HepG2 (cell line): ENCODE measurements around the gene PISD. TPM values are rescaled to one million over a fixed set of nuclear protein-coding genes. Genes with fewer than 3 reads are reported as not detected.
A peak's percentile ranks its signal among the peaks of the same experiment; 100 is the strongest.

Experiments used
- ATAC-seq: fragments of 200-7000 bp; cut with Tn5 transposase; 3 replicates; pipeline ENCODE4 v1.9.1; 2020; ENCODE audit warnings: mild to moderate bottlenecking, moderate library complexity
- BruUV-seq: library from RNA; stranded (reverse); fragments of 400-500 nt; replicated peaks from 2 replicates; lab custom pipeline; 2021; lab: Mats Ljungman, UMichigan
- CTCF ChIA-PET: fragments of 300-600 bp; formaldehyde crosslinking; extraction: SDS; loops from one replicate; lab custom pipeline; 2021; ENCODE audit warnings: low total read pairs, inconsistent platforms, low intra/inter-chr PET ratio; lab: Yijun Ruan, JAX
- POLR2A ChIA-PET: fragments of 350-600 bp; sonication (Branson Sonifier 250); formaldehyde crosslinking; loops from one replicate; lab custom pipeline; 2020; ENCODE audit warnings: antibody characterized with exemption, inconsistent platforms; lab: Yijun Ruan, JAX
- DNase-seq: peaks from one replicate; pipeline ENCODE4 v3.0.0-alpha.2; 2015; ENCODE audit warnings: low spot score
- FAIRE-seq: peaks from 3 replicates; lab custom pipeline; 2011; peaks lifted over from hg19 to GRCh38; lab: Jason Lieb, UNC
- H2AFZ ChIP-seq: one replicate; pipeline ENCODE4 v1.6.1; 2011; ENCODE audit warnings: low read length, inconsistent platforms
- H3K27ac ChIP-seq: fragments of 300-600 bp; 3 replicates; pipeline ENCODE4 v1.8.0; 2011; ENCODE audit warnings: mixed run types, mild to moderate bottlenecking, mixed read lengths, low read length, inconsistent platforms; ENCODE audit not compliant: insufficient read depth; ENCODE audit errors: extremely low read length
- H3K27me3 ChIP-seq, 2 experiments: fragments of 200-600 bp in 1 of 2; 2 replicates in 1 of 2; 3 replicates in 1 of 2; pipeline versions ENCODE4 v1.6.0 to v1.8.0; 2011; ENCODE audit warnings: low read length in 2 of 2, mild to moderate bottlenecking in 2 of 2, moderate library complexity in 2 of 2, inconsistent platforms in 1 of 2; ENCODE audit not compliant: insufficient read depth in 2 of 2, control insufficient read depth in 1 of 2
- H3K36me3 ChIP-seq, 2 experiments: fragments of 200-600 bp in 1 of 2; replicated peaks in 1 of 2; 2 replicates in 1 of 2; 3 replicates in 1 of 2; pipeline versions ENCODE4 v1.5.1 to v1.8.0; 2011; ENCODE audit warnings: low read length in 2 of 2, inconsistent platforms in 1 of 2; ENCODE audit not compliant: insufficient read depth in 2 of 2, control insufficient read depth in 1 of 2
- H3K4me1 ChIP-seq: 2 replicates; pipeline ENCODE4 v1.5.1; 2012; ENCODE audit warnings: low read length, inconsistent platforms; ENCODE audit not compliant: insufficient read depth
- H3K4me2 ChIP-seq: 2 replicates; pipeline ENCODE4 v1.6.0; 2011; ENCODE audit warnings: low read depth, low read length, inconsistent platforms
- H3K4me3 ChIP-seq, 3 experiments: fragments of 200-600 bp in 1 of 3; sonication (generic), shearing (Covaris generic) in 1 of 3; replicated peaks in 1 of 3; 2 replicates each; pipeline ENCODE4 v1.5.1; 2011 to 2016; ENCODE audit warnings: low read length in 3 of 3, inconsistent platforms in 2 of 3, low read depth in 2 of 3, mild to moderate bottlenecking in 2 of 3, control low read depth in 1 of 3, mixed read lengths in 1 of 3; ENCODE audit not compliant: insufficient read depth in 1 of 3
- H3K79me2 ChIP-seq: one replicate; pipeline ENCODE4 v1.6.1; 2011; ENCODE audit warnings: low read length, inconsistent platforms; ENCODE audit not compliant: insufficient read depth
- H3K9ac ChIP-seq: 2 replicates; pipeline ENCODE4 v1.6.0; 2011; ENCODE audit warnings: mild to moderate bottlenecking, low read depth, low read length, inconsistent platforms; ENCODE audit not compliant: insufficient read depth
- H3K9me3 ChIP-seq: 2 replicates; pipeline ENCODE4 v1.5.1; 2012; ENCODE audit warnings: mild to moderate bottlenecking, low read length
- H4K20me1 ChIP-seq: 2 replicates; pipeline ENCODE4 v1.6.0; 2011; ENCODE audit warnings: inconsistent platforms, mild to moderate bottlenecking, low read length, moderate library complexity; ENCODE audit not compliant: insufficient read depth
- AGO2 ChIP-seq: fragments of 200-400 bp; formaldehyde crosslinking; optimal IDR thresholded peaks from 2 replicates; pipeline ENCODE3; 2017; ENCODE audit warnings: mild to moderate bottlenecking, low read depth, low read length, moderate library complexity
- FIP1L1 ChIP-seq: fragments of 200-400 bp; formaldehyde crosslinking; IDR thresholded peaks from 2 replicates; pipeline ENCODE4 v1.6.1; 2018; ENCODE audit warnings: low read depth, mild to moderate bottlenecking, low read length, moderate library complexity, borderline replicate concordance; ENCODE audit not compliant: insufficient read depth
- POLR2A ChIP-seq, 2 experiments: IDR thresholded peaks; 2 replicates each; pipeline ENCODE4 v1.6.1; 2011; ENCODE audit warnings: low read depth in 2 of 2, low read length in 2 of 2, mild to moderate bottlenecking in 1 of 2, moderate library complexity in 1 of 2; ENCODE audit not compliant: insufficient read depth in 1 of 2
- POLR2AphosphoS5 ChIP-seq: IDR thresholded peaks from 2 replicates; pipeline ENCODE4 v1.6.1; 2012; ENCODE audit warnings: low read depth, low read length
- POLR2G ChIP-seq: fragments of 200-400 bp; formaldehyde crosslinking; IDR thresholded peaks from 2 replicates; pipeline ENCODE4 v1.6.1; 2018; ENCODE audit warnings: mild to moderate bottlenecking, low read depth, low read length, moderate library complexity
- RBFOX2 ChIP-seq: fragments of 200-400 bp; formaldehyde crosslinking; IDR thresholded peaks from 2 replicates; pipeline ENCODE4 v1.6.1; 2017; ENCODE audit warnings: low read depth, mild to moderate bottlenecking, low read length
- RBM22 ChIP-seq: fragments of 200-400 bp; formaldehyde crosslinking; optimal IDR thresholded peaks from 2 replicates; pipeline ENCODE3; 2017; ENCODE audit warnings: mild to moderate bottlenecking, low read length, moderate library complexity
- ZFP90 ChIP-seq: sonication (generic); formaldehyde crosslinking; IDR thresholded peaks from 2 replicates; pipeline ENCODE4 v1.8.0; 2022; ENCODE audit warnings: missing genetic modification reagents, mild to moderate bottlenecking, inconsistent platforms, borderline replicate concordance
- WGBS: methylation state at CpG from one replicate; pipeline ENCODE4 v1.1.6; 2017; ENCODE audit warnings: low lambda C conversion rate; 5-methylcytosine and 5-hydroxymethylcytosine counted together
- in situ Hi-C: cut with HindIII; loops from 2 replicates; pipeline ENCODE4 v1.10.0; 2017; ENCODE audit warnings: low pct_unique_long_range_greater_than_20kb; ENCODE audit not compliant: extremely low pct_ligation_motif_present
- intact Hi-C: fragments of 100-400 bp; cut with micrococcal nuclease; formaldehyde crosslinking; loops from one replicate; pipeline ENCODE4 v1.10.0; 2022; ENCODE audit not compliant: unreplicated experiment
- polyA plus RNA-seq, 8 experiments: library from polyadenylated mRNA; depleted of rRNA in 3 of 8; stranded (reverse) in 7 of 8; unstranded in 1 of 8; fragments of >200 nt; fragmentation: Illumina TruSeq in 4 of 8; extraction: Trizol in 4 of 8; gene quantifications; 2 replicates each; pipeline versions ENCODE4 v1.2.1 to v1.2.3, GENCODE V29; 2011 to 2016; ENCODE audit warnings: low read depth in 4 of 8, missing spikeins in 1 of 8, mixed read lengths in 1 of 8; ENCODE audit not compliant: insufficient read depth in 1 of 8
- total RNA-seq, 5 experiments: library from RNA; depleted of rRNA; stranded (reverse); fragments of >200 nt; fragmentation: Illumina TruSeq; extraction: Trizol; gene quantifications; 2 replicates each; pipeline ENCODE4 v1.2.3, GENCODE V29; 2016; ENCODE audit warnings: low read depth in 1 of 5
- TF ChIP-seq, protein P1 (sequence below): sonication (generic); formaldehyde crosslinking; IDR thresholded peaks from 2 replicates; pipeline ENCODE4 v1.4.0; 2020; ENCODE audit warnings: mild to moderate bottlenecking, missing genetic modification reagents
- TF ChIP-seq, protein P2 (sequence below): sonication (generic); formaldehyde crosslinking; IDR thresholded peaks from 2 replicates; pipeline ENCODE4 v1.8.0; 2022; ENCODE audit warnings: mild to moderate bottlenecking, missing genetic modification reagents

The PISD gene
- total and polyA plus RNA-seq, 2 of the 13 experiments (the other 11 are each of a cell fraction or from before 2014, with no cell fraction given) = 30.1 to 47.7 TPM

DNA sequence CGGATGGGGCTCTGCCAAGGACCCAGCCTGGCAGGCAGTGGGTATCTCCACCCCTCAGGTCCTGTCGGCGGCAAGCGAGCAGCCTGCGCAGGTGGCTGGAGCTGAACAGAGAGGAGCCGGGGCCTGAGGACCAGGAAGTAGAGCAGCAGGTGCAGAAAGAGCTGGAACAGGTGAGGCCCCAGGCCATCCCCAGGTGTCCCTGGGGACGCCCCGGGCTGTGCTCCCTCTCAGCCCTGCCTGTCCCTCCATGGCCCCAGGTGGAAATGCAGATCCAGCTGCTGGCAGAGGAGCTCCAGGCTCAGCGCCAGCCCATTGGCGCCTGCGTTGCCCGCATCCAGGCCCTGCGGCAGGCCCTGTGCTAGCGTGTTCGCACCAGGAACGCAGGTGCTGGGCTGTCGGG, 44.0 kb downstream of the PISD start:
- H3K9ac ChIP-seq = no peak overlapping the region
- no peak overlapping the region for H3K4me3 ChIP-seq
- no peak overlapping the region for H2AFZ ChIP-seq
- no peak overlapping the region for H3K4me2 ChIP-seq
- peaks cover 28 to 49% of the 10 kb centered on the region in 2 experiments; a peak in 4 of 5 replicates for H3K36me3 ChIP-seq
- BruUV-seq = no TSS peak
- intact Hi-C loops (no loop called here), in situ Hi-C loops (no loop called here)
- TF ChIP-seq POLR2A (IDR thresholded peaks at IDR 0.05; ENCODE audit: insufficient read depth in 1 of 2, low read depth in 2 of 2, low read length in 2 of 2) (peak; percentile 11 to 13; a peak in 1 of 4 replicates), FIP1L1 (0 out of 2 replicates have a peak, but pooled peaks have one; percentile 62), AGO2 (peak; percentile 97), POLR2G (0 out of 2 replicates have a peak, but pooled peaks have one; percentile 23), ZFP90 (CRISPR knock-in tag) (no peak), RBFOX2 (0 out of 2 replicates have a peak, but pooled peaks have one; percentile 20), RBM22 (peak; percentile 17), POLR2AphosphoS5 (peak; percentile 16)
- TF ChIP-seq, protein P1, sequence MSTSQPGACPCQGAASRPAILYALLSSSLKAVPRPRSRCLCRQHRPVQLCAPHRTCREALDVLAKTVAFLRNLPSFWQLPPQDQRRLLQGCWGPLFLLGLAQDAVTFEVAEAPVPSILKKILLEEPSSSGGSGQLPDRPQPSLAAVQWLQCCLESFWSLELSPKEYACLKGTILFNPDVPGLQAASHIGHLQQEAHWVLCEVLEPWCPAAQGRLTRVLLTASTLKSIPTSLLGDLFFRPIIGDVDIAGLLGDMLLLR (CRISPR knock-in tag) = no peak
- TF ChIP-seq, protein P2, sequence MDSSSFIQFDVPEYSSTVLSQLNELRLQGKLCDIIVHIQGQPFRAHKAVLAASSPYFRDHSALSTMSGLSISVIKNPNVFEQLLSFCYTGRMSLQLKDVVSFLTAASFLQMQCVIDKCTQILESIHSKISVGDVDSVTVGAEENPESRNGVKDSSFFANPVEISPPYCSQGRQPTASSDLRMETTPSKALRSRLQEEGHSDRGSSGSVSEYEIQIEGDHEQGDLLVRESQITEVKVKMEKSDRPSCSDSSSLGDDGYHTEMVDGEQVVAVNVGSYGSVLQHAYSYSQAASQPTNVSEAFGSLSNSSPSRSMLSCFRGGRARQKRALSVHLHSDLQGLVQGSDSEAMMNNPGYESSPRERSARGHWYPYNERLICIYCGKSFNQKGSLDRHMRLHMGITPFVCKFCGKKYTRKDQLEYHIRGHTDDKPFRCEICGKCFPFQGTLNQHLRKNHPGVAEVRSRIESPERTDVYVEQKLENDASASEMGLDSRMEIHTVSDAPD (CRISPR knock-in tag) = no peak
- WGBS = 100% methylated on average over 5 of the region's 17 CpGs
- DNase-seq (no peak), FAIRE-seq (no peak), ATAC-seq (no peak)
- H3K4me1 ChIP-seq = peaks cover 35% of the 10 kb centered on the region
- CTCF ChIA-PET = no interaction called here
- H3K27me3 ChIP-seq = no peaks in the 10 kb centered on the region
- no peaks in the 10 kb centered on the region for H3K9me3 ChIP-seq
- no peaks in the 10 kb centered on the region for H3K79me2 ChIP-seq
- no peak overlapping the region for H3K27ac ChIP-seq
- POLR2A ChIA-PET = interaction anchor here (1.3 to 1.8 kb wide), 3 partner anchors 12 to 57 kb away, joined by 3 read pairs; no protein-coding TSS in a partner anchor
- peaks cover 10% of the 10 kb centered on the region; the same call in 1 of the 2 replicates for H4K20me1 ChIP-seq
